ENCODE measurements around the gene SLC7A1. TPM values are rescaled to one million over a fixed set of nuclear protein-coding genes. Genes with fewer than 3 reads are reported as not detected.

The SLC7A1 gene
- total RNA-seq, 2 experiments from 2014 or later = 11.3 to 12.3 TPM

- ChIA-PET CTCF (no interaction called here), POLR2A (interaction anchor here (1.2 kb wide), 1 partner anchor 10 kb away, joined by 5 read pairs; no protein-coding TSS in a partner anchor)
- ATAC-seq (ENCODE audit: poor library complexity) (no peak), DNase-seq (no peak)
- Histone ChIP-seq H3K27ac (ENCODE audit: low read depth in 1 of 2, low read length in 2 of 2) (no peak overlapping the region), H3K36me3 (ENCODE audit: insufficient read depth, low read length) (peaks cover 31% of the 10 kb centered on the region), H3K4me1 (ENCODE audit: insufficient read depth, low read length) (no peaks in the 10 kb centered on the region), H3K4me3 (ENCODE audit: low read length) (no peak overlapping the region), H3K27me3 (ENCODE audit: control insufficient read depth in 1 of 2, insufficient read depth in 2 of 2, low read length in 2 of 2) (no peaks in the 10 kb centered on the region), H3K9me3 (ENCODE audit: control insufficient read depth in 1 of 2, insufficient read depth in 1 of 2, low read length in 2 of 2) (no peaks in the 10 kb centered on the region)
- Mint-ChIP-seq H3K27ac (no peak overlapping the region), H3K4me1 (ENCODE audit: low read depth) (peaks cover 20% of the 10 kb centered on the region), H3K9me3 (no peaks in the 10 kb centered on the region), H3K4me3 (no peak overlapping the region), H3K36me3 (ENCODE audit: low read depth) (peaks cover 61% of the 10 kb centered on the region), H3K27me3 (no peaks in the 10 kb centered on the region)
- intact Hi-C loops (cut with DNase I, micrococcal nuclease) = no loop called here
- TF ChIP-seq CTCF (IDR thresholded peaks at IDR 0.05) = no peak
These were observed 49.5 kb downstream of the SLC7A1 start for GRCh38 chr13:29545988-29546387.

GRCh38 chr13:29543230-29544215, 52.0 kb downstream of the SLC7A1 start:
- no peaks in the 10 kb centered on the region for H3K27me3 ChIP-seq (ENCODE audit: control insufficient read depth in 1 of 2, insufficient read depth in 2 of 2, low read length in 2 of 2)
- no peak overlapping the region for H3K27ac Mint-ChIP-seq
- no peak overlapping the region for H3K4me3 Mint-ChIP-seq
- DNase-seq (peak in 4 of 14 experiments; percentile 4 to 20 (median 8)), ATAC-seq (ENCODE audit: poor library complexity) (no peak)
- no peaks in the 10 kb centered on the region for H3K9me3 ChIP-seq (ENCODE audit: control insufficient read depth in 1 of 2, insufficient read depth in 1 of 2, low read length in 2 of 2)
- no peak overlapping the region for H3K4me3 ChIP-seq (ENCODE audit: low read length)
- H3K9me3 Mint-ChIP-seq = no peaks in the 10 kb centered on the region
- peaks cover 28% of the 10 kb centered on the region for H3K4me1 Mint-ChIP-seq (ENCODE audit: low read depth)
- peaks cover 15% of the 10 kb centered on the region for H3K36me3 ChIP-seq (ENCODE audit: insufficient read depth, low read length)
- CTCF ChIA-PET = no interaction called here
- no peak overlapping the region for H3K27ac ChIP-seq (ENCODE audit: low read depth in 1 of 2, low read length in 2 of 2)
- POLR2A ChIA-PET = no interaction called here
- no peaks in the 10 kb centered on the region for H3K27me3 Mint-ChIP-seq
- peaks cover 43% of the 10 kb centered on the region for H3K36me3 Mint-ChIP-seq (ENCODE audit: low read depth)
- intact Hi-C loops (cut with DNase I, micrococcal nuclease) = no loop called here
- no peak for TF ChIP-seq CTCF (IDR thresholded peaks at IDR 0.05)
- no peaks in the 10 kb centered on the region for H3K4me1 ChIP-seq (ENCODE audit: insufficient read depth, low read length)

- Mint-ChIP-seq H3K4me3 (no peak overlapping the region), H3K4me1 (ENCODE audit: low read depth) (peaks cover 39% of the 10 kb centered on the region), H3K9me3 (no peaks in the 10 kb centered on the region), H3K27me3 (no peaks in the 10 kb centered on the region), H3K27ac (no peak overlapping the region), H3K36me3 (ENCODE audit: low read depth) (peaks cover 37% of the 10 kb centered on the region)
- ChIA-PET CTCF (no interaction called here), POLR2A (no interaction called here)
- H3K27me3 ChIP-seq (ENCODE audit: control insufficient read depth in 1 of 2, insufficient read depth in 2 of 2, low read length in 2 of 2) = no peaks in the 10 kb centered on the region
- peaks cover 15% of the 10 kb centered on the region for H3K36me3 ChIP-seq (ENCODE audit: insufficient read depth, low read length)
- no peak overlapping the region for H3K4me3 ChIP-seq (ENCODE audit: low read length)
- intact Hi-C loops (cut with DNase I, micrococcal nuclease) = no loop called here
- H3K27ac ChIP-seq (ENCODE audit: low read depth in 1 of 2, low read length in 2 of 2) = no peak overlapping the region
- DNase-seq (no peak), ATAC-seq (ENCODE audit: poor library complexity) (no peak)
- no peak for TF ChIP-seq CTCF (IDR thresholded peaks at IDR 0.05)
- H3K4me1 ChIP-seq (ENCODE audit: insufficient read depth, low read length) = peaks cover 3% of the 10 kb centered on the region
- no peaks in the 10 kb centered on the region for H3K9me3 ChIP-seq (ENCODE audit: control insufficient read depth in 1 of 2, insufficient read depth in 1 of 2, low read length in 2 of 2)
These were observed 53.1 kb downstream of the SLC7A1 start for GRCh38 chr13:29542381-29542780.

All from CD4-positive, alpha-beta T cell (primary cell).